HG03469 (cell line): ENCODE results near the gene C3.
"Not testable (repeated sequence)": the region's sequence is repeated elsewhere in the genome, so short reads cannot be mapped to it uniquely, and the experiment has no call there.

Experiments
- ATAC-seq: cut with Tn5 transposase; IDR thresholded peaks from one replicate; pipeline ENCODE4 v1.9.1; 2021; ENCODE audit warnings: mild to moderate bottlenecking, moderate library complexity, moderate number of reproducible peaks; ENCODE audit not compliant: unreplicated experiment

C3 gene

GRCh38 chr19:6667114-6667627, 53.3 kb downstream of the C3 start:
- ATAC-seq = no peak

- no peak for ATAC-seq
These were observed 55.5 kb downstream of the C3 start for GRCh38 chr19:6664916-6665315.

- ATAC-seq = no peak
These were observed 56.9 kb downstream of the C3 start for GRCh38 chr19:6663236-6664201.

GRCh38 chr19:6662702-6663101, 57.7 kb downstream of the C3 start:
- no peak for ATAC-seq

- ATAC-seq = not testable (repeated sequence)
These were observed 58.8 kb downstream of the C3 start for GRCh38 chr19:6661509-6662244.

- no peak for ATAC-seq
These were observed 59.5 kb downstream of the C3 start for GRCh38 chr19:6660930-6661329.

GRCh38 chr19:6656390-6656789, 64.1 kb downstream of the C3 start:
- ATAC-seq = not testable (repeated sequence)

- ATAC-seq = no peak
These were observed 65.8 kb downstream of the C3 start for GRCh38 chr19:6654347-6655310.

- no peak for ATAC-seq
These were observed 67.7 kb downstream of the C3 start for GRCh38 chr19:6652805-6653094.

- ATAC-seq = no peak
These were observed 68.3 kb downstream of the C3 start for GRCh38 chr19:6651965-6652804.

GRCh38 chr19:6649185-6649584, 71.3 kb downstream of the C3 start:
- ATAC-seq = no peak

GRCh38 chr19:6648141-6648715, 72.2 kb downstream of the C3 start:
- no peak for ATAC-seq

GRCh38 chr19:6644796-6645195, 75.7 kb downstream of the C3 start:
- no peak for ATAC-seq

GRCh38 chr19:6640333-6640732, 80.1 kb downstream of the C3 start:
- not testable (repeated sequence) for ATAC-seq

- ATAC-seq = no peak
These were observed 81.0 kb downstream of the C3 start for GRCh38 chr19:6639439-6639838.

GRCh38 chr19:6633456-6633813, 87.0 kb downstream of the C3 start:
- ATAC-seq = not testable (repeated sequence)

GRCh38 chr19:6632747-6633455, 87.5 kb downstream of the C3 start:
- not testable (repeated sequence) for ATAC-seq

GRCh38 chr19:6632002-6632621, 88.3 kb downstream of the C3 start:
- no peak for ATAC-seq
